GM23248 (cell line): ENCODE data around the gene ARCN1. TPM values are rescaled to one million over a fixed set of nuclear protein-coding genes. Genes with fewer than 3 reads are reported as not detected.

Experiments
- DNase-seq: peaks from one replicate; pipeline ENCODE4 v3.0.0-alpha.2; 2015
- H2AFZ ChIP-seq: fragments of 200-600 bp; sonication (generic); 2 replicates; pipeline ENCODE4 v1.6.1; 2016; ENCODE audit warnings: antibody characterized with exemption
- H3F3A ChIP-seq: fragments of 200-600 bp; sonication (generic); 2 replicates; pipeline ENCODE4 v1.6.1; 2016; ENCODE audit warnings: mild to moderate bottlenecking, antibody characterized with exemption, mixed run types; ENCODE audit not compliant: insufficient read depth
- H3K27ac ChIP-seq: fragments of 200-600 bp; sonication (generic); 2 replicates; pipeline ENCODE4 v1.5.1; 2016; ENCODE audit warnings: mild to moderate bottlenecking
- H3K27me3 ChIP-seq: fragments of 200-600 bp; sonication (generic); replicated peaks from 2 replicates; pipeline ENCODE4 v1.6.1; 2016; ENCODE audit warnings: mild to moderate bottlenecking; ENCODE audit not compliant: insufficient read depth
- H3K36me3 ChIP-seq: fragments of 200-600 bp; sonication (generic); 2 replicates; pipeline ENCODE4 v1.6.1; 2016; ENCODE audit warnings: low read depth, mild to moderate bottlenecking
- H3K4me1 ChIP-seq: fragments of 200-600 bp; sonication (generic); 2 replicates; pipeline ENCODE4 v1.6.1; 2016; ENCODE audit warnings: mild to moderate bottlenecking; ENCODE audit not compliant: insufficient read depth
- H3K4me2 ChIP-seq: fragments of 200-600 bp; sonication (generic); one replicate; pipeline ENCODE4 v1.6.1; 2016; ENCODE audit warnings: mild to moderate bottlenecking; ENCODE audit not compliant: unreplicated experiment
- H3K4me3 ChIP-seq: fragments of 200-600 bp; sonication (generic); 2 replicates; pipeline ENCODE4 v1.5.1; 2016; ENCODE audit warnings: mild to moderate bottlenecking
- H3K79me2 ChIP-seq: fragments of 200-600 bp; sonication (generic); 2 replicates; pipeline ENCODE4 v1.6.1; 2016; ENCODE audit warnings: mild to moderate bottlenecking; ENCODE audit not compliant: insufficient read depth
- H3K9ac ChIP-seq: fragments of 200-600 bp; sonication (generic); 2 replicates; pipeline ENCODE4 v1.6.1; 2016; ENCODE audit warnings: mild to moderate bottlenecking
- H3K9me2 ChIP-seq: fragments of 200-600 bp; sonication (generic); 2 replicates; pipeline ENCODE4 v1.6.1; 2016; ENCODE audit warnings: mixed run types, mild to moderate bottlenecking, moderate library complexity; ENCODE audit not compliant: insufficient read depth
- H3K9me3 ChIP-seq: fragments of 200-600 bp; sonication (generic); one replicate; pipeline ENCODE4 v1.6.1; 2017; ENCODE audit warnings: low read depth
- H4K20me1 ChIP-seq: fragments of 200-600 bp; sonication (generic); 2 replicates; pipeline ENCODE4 v1.6.0; 2016; ENCODE audit not compliant: insufficient read depth
- EZH2 ChIP-seq: fragments of 200-600 bp; sonication (generic); IDR thresholded peaks from 2 replicates; pipeline ENCODE4 v1.6.1; 2018; ENCODE audit warnings: antibody characterized with exemption, mild to moderate bottlenecking; ENCODE audit not compliant: insufficient read depth, poor library complexity, severe bottlenecking
- EZH2phosphoT487 ChIP-seq: fragments of 200-600 bp; sonication (generic); IDR thresholded peaks from 2 replicates; pipeline ENCODE4 v1.6.1; 2018; ENCODE audit warnings: antibody characterized with exemption, moderate library complexity, mild to moderate bottlenecking, low read depth; ENCODE audit not compliant: insufficient read depth
- WGBS, 2 experiments: methylation state at CpG; one replicate each; pipeline ENCODE4 v1.1.6; 2015 to 2017; ENCODE audit warnings: low lambda C conversion rate in 2 of 2, low coverage in 1 of 2; ENCODE audit errors: missing lambda C conversion rate in 2 of 2; 5-methylcytosine and 5-hydroxymethylcytosine counted together
- in situ Hi-C: fragments of 300-500 bp; cut with MboI; formaldehyde crosslinking; loops from 2 replicates; pipeline ENCODE4 v1.15.0; 2020
- polyA plus RNA-seq: library from polyadenylated mRNA; unstranded; fragments of >200 nt; fragmentation: Nextera tagmentation; extraction: Ambion mirVana; gene quantifications from 2 replicates; pipeline ENCODE4 v1.2.1, GENCODE V29; 2016
- total RNA-seq: library from RNA; depleted of rRNA; stranded (reverse); fragments of >200 nt; shearing (Covaris generic); gene quantifications from 2 replicates; pipeline ENCODE4 v1.2.3, GENCODE V29; 2014

The ARCN1 gene
- total and polyA plus RNA-seq, 2 experiments from 2014 or later, result 187 to 190 TPM

GRCh38 chr11:118604566-118604965 lies 32.4 kb downstream of the ARCN1 start:
- peaks cover 35% of the 10 kb centered on the region for H3K79me2 ChIP-seq
- no peaks in the 10 kb centered on the region for H3K9me3 ChIP-seq
- H3K9me2 ChIP-seq, result no peaks in the 10 kb centered on the region
- no peak overlapping the region for H2AFZ ChIP-seq
- H3K4me3 ChIP-seq, result peak overlapping the region; percentile 39
- no peak for DNase-seq
- TF ChIP-seq EZH2 (no peak), EZH2phosphoT487 (no peak)
- H3K27ac ChIP-seq, result peak overlapping the region; percentile 95
- H3K4me2 ChIP-seq, result peak overlapping the region; percentile 83
- peaks cover 38% of the 10 kb centered on the region for H3K4me1 ChIP-seq
- in situ Hi-C loops, result no loop called here
- 60 to 62% methylated on average over 3 of the region's 3 CpGs for WGBS, 2 experiments
- H3F3A ChIP-seq, result peaks cover 66% of the 10 kb centered on the region
- no peaks in the 10 kb centered on the region for H3K27me3 ChIP-seq
- H3K9ac ChIP-seq, result peak overlapping the region; percentile 80
- peaks cover 33% of the 10 kb centered on the region for H3K36me3 ChIP-seq
- H4K20me1 ChIP-seq, result no peaks in the 10 kb centered on the region

GRCh38 chr11:118605116-118605867 lies 33.1 kb downstream of the ARCN1 start:
- H3K79me2 ChIP-seq, result peaks cover 35% of the 10 kb centered on the region
- H3K36me3 ChIP-seq, result peaks cover 25% of the 10 kb centered on the region
- H3K9ac ChIP-seq, result peak overlapping the region; percentile 80
- H3K27ac ChIP-seq, result peak overlapping the region; percentile 95
- H4K20me1 ChIP-seq, result no peaks in the 10 kb centered on the region
- peaks cover 38% of the 10 kb centered on the region for H3K4me1 ChIP-seq
- H3K9me2 ChIP-seq, result no peaks in the 10 kb centered on the region
- H3K4me3 ChIP-seq, result peak overlapping the region; percentile 39
- peak overlapping the region; percentile 83 for H3K4me2 ChIP-seq
- DNase-seq, result peak; percentile 97
- in situ Hi-C loops, result no loop called here
- no peaks in the 10 kb centered on the region for H3K9me3 ChIP-seq
- TF ChIP-seq EZH2phosphoT487, result peak; percentile 62; the same call in 1 of the 2 replicates
- no peak for TF ChIP-seq EZH2
- H3K27me3 ChIP-seq, result no peaks in the 10 kb centered on the region
- H2AFZ ChIP-seq, result no peak overlapping the region
- WGBS, 2 experiments, result 2% methylated on average over 10 of the region's 10 CpGs
- peaks cover 59% of the 10 kb centered on the region for H3F3A ChIP-seq

GRCh38 chr11:118606157-118606843 lies 34.1 kb downstream of the ARCN1 start:
- H3K9me3 ChIP-seq, result no peaks in the 10 kb centered on the region
- H3K9me2 ChIP-seq, result no peaks in the 10 kb centered on the region
- no peak overlapping the region for H3K4me3 ChIP-seq
- peak overlapping the region; percentile 83 for H3K4me2 ChIP-seq
- 43 to 45% methylated on average over 7 of the region's 7 CpGs for WGBS, 2 experiments
- H3K27ac ChIP-seq, result peak overlapping the region; percentile 95
- no peak overlapping the region for H2AFZ ChIP-seq
- peak overlapping the region; percentile 80 for H3K9ac ChIP-seq
- H3K4me1 ChIP-seq, result peaks cover 41% of the 10 kb centered on the region
- in situ Hi-C loops, result no loop called here
- no peaks in the 10 kb centered on the region for H3K27me3 ChIP-seq
- peaks cover 18% of the 10 kb centered on the region for H3K36me3 ChIP-seq
- peaks cover 56% of the 10 kb centered on the region for H3F3A ChIP-seq
- peaks cover 36% of the 10 kb centered on the region for H3K79me2 ChIP-seq
- no peak for DNase-seq
- TF ChIP-seq EZH2phosphoT487 (no peak), EZH2 (no peak)
- H4K20me1 ChIP-seq, result no peaks in the 10 kb centered on the region

- Histone ChIP-seq H3K9me3 (no peaks in the 10 kb centered on the region), H3K4me1 (peaks cover 45% of the 10 kb centered on the region), H3K27me3 (no peaks in the 10 kb centered on the region), H3K79me2 (peaks cover 36% of the 10 kb centered on the region), H4K20me1 (no peaks in the 10 kb centered on the region), H3K9me2 (no peaks in the 10 kb centered on the region), H3K36me3 (peaks cover 12% of the 10 kb centered on the region), H3K27ac (peak overlapping the region; percentile 95), H3K4me2 (no peak overlapping the region), H3K9ac (peak overlapping the region; percentile 80), H3F3A (peaks cover 56% of the 10 kb centered on the region), H3K4me3 (no peak overlapping the region), H2AFZ (no peak overlapping the region)
- TF ChIP-seq EZH2 (no peak), EZH2phosphoT487 (no peak)
- DNase-seq, result no peak
- in situ Hi-C loops, result no loop called here
- WGBS, 2 experiments, result 46 to 48% methylated on average over 7 of the region's 7 CpGs
Observed at GRCh38 chr11:118606844-118607228, 34.6 kb downstream of the ARCN1 start.
